Fibroblast of mammary gland (primary cell): ENCODE results near the gene MAGEB18.

Experiments
- DNase-seq: peaks from one replicate; pipeline ENCODE4 v3.0.0-alpha.2; 2010; ENCODE audit warnings: low read depth
- H3K4me3 ChIP-seq: 2 replicates; pipeline ENCODE4 v1.5.1; 2011; ENCODE audit warnings: low read depth, mild to moderate bottlenecking, low read length, moderate library complexity; ENCODE audit not compliant: control insufficient read depth
- TF ChIP-seq, protein P1 (sequence below): conservative IDR thresholded peaks from 2 replicates; pipeline ENCODE4 v1.5.1; 2011; ENCODE audit warnings: low read depth, low read length, inconsistent platforms; ENCODE audit not compliant: control insufficient read depth, insufficient read depth

The MAGEB18 gene

DNA sequence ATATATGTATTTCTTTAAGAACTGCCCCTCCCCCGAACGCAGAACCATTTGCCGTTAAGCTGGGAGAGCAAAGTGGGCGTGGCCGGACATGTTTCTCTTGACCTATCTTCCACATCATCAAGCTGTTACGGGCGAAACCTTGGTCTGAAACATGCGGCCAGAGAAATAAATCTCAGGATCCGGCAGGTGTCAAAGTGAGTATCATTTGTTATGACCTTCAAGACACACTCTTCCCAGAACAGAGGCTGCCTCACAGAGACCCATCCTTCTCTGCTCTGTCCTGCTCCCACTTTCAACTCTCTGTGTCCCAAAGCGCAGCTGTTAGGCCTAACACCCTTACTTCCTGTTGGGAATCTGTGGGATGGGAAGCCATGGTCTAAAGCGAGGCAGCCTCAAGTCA lies at the start of gene MAGEB18:
Gene MAGEB18, plus strand, starts transcription at position 70 of the 400 bp plus-strand sequence. CDS start 643 bp downstream, outside the sequence.
- H3K4me3 ChIP-seq: no peak within 1 kb of the TSS
- DNase-seq: no peak
- TF ChIP-seq, protein P1, sequence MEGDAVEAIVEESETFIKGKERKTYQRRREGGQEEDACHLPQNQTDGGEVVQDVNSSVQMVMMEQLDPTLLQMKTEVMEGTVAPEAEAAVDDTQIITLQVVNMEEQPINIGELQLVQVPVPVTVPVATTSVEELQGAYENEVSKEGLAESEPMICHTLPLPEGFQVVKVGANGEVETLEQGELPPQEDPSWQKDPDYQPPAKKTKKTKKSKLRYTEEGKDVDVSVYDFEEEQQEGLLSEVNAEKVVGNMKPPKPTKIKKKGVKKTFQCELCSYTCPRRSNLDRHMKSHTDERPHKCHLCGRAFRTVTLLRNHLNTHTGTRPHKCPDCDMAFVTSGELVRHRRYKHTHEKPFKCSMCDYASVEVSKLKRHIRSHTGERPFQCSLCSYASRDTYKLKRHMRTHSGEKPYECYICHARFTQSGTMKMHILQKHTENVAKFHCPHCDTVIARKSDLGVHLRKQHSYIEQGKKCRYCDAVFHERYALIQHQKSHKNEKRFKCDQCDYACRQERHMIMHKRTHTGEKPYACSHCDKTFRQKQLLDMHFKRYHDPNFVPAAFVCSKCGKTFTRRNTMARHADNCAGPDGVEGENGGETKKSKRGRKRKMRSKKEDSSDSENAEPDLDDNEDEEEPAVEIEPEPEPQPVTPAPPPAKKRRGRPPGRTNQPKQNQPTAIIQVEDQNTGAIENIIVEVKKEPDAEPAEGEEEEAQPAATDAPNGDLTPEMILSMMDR: no peak

DNA sequence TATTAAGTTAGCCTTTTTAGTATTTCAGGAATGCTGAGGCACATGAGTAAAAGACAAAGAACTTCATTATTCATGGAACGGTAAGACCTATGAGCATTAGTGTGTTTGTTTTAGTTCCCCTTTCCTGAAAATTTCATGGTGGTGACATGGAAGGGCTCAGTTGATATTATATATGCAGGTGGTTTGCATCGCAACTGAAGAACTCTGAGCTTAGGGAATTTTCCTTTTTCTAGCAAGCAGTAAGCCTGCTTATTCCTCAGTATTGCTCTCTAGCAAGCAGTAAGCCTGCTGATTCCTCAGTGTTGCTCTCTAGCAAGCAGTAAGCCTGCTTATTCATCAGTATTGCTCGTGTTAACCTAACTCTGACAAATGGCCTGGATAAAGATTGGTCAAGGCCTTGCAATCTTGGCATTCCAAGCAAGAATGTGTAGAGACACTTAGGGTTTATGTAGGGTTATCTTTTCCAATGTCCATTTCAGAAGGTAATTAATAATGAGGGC lies 37.7 kb upstream of the MAGEB18 start:
- no peak overlapping the region for H3K4me3 ChIP-seq
- no peak for DNase-seq
- TF ChIP-seq, protein P1: no peak

DNA sequence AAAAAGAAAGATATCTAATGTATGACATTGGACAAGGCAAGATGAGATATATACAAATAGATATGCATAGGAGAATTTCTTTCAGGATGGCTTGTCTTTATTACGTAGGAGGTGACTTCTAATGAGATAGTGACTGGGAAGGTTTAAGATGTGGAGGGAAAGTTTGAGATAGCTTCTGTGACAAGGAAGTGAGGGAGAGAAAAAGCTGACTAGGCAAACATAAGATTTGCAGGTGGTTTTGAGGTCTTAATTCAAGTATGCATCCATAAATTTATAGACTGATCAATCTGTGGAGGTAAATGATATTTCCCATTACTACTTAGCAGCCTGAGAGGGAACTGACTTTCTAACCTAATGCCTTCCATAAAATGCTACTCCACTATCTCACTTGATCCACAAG lies 29.0 kb upstream of the MAGEB18 start:
- DNase-seq: no peak
- H3K4me3 ChIP-seq: no peak overlapping the region
- TF ChIP-seq, protein P1: no peak

DNA sequence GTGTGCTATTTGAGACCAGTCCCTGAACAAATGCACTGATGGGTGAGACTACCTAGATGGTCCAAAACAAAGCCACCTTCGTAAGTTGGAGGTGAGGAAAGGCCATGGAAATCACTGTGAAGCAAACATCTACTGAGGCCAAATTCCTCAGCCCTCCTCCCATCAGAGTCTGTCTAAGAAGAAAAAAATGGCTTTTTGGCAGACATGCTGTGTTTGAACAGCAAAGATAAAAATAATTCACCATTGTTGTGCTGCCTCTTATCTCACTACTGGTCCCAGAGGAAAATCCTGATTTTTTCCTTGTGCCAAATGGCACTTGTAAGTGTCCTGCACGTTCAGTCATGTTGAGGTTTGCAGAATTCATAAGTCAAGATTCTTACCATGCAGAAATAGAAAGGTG lies 7.9 kb downstream of the MAGEB18 start:
- TF ChIP-seq, protein P1: no peak
- H3K4me3 ChIP-seq: no peak overlapping the region
- DNase-seq: no peak

DNA sequence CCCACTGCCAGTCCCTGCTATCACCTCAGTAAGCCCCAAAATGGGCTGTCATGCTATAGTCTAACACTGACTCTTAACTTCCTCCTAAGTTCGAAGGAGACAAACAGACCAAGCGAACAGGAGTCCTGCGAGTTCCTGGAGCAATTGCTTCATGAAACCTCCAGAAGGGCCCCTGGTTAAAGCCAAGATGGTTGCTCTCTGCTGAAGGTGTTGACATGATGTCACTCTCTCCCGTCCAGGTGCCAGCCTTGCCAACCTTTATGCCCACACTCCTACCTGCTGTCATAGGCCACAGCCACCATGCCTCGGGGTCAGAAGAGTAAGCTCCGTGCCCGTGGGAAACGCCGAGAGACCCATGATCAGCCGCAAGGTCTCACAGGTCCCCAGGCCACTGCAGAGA lies 22.2 kb downstream of the MAGEB18 start, which contains the start of gene MAGEB6B:
Gene MAGEB6B, plus strand, starts transcription at position 301 of the 400 bp plus-strand sequence. Its CDS starts 0 bp downstream, at position 301.
- no peak for DNase-seq
- TF ChIP-seq, protein P1: no peak
- no peak within 1 kb of the TSS for H3K4me3 ChIP-seq
